SK-N-SH treated with all-trans-retinoic acid at 6 μM for 48 hours (cell line): Measurements from ENCODE around the gene IFI16.

Source experiments
- ATAC-seq: fragments of 200-7000 bp; cut with Tn5 transposase; 3 replicates; pipeline ENCODE4 v1.9.1; 2020; ENCODE audit warnings: mild to moderate bottlenecking, moderate library complexity
- ARNTL ChIP-seq: fragments of 450-650 bp; formaldehyde crosslinking; IDR thresholded peaks from 2 replicates; pipeline ENCODE4 v1.5.0; 2020; ENCODE audit warnings: low read depth, mild to moderate bottlenecking, moderate library complexity, borderline replicate concordance
- BACH2 ChIP-seq: fragments of 250-450 bp; sonication (Bioruptor Pico); IDR thresholded peaks from 2 replicates; pipeline ENCODE4 v1.9.0; 2021; ENCODE audit warnings: mild to moderate bottlenecking, borderline replicate concordance
- ESRRG ChIP-seq: fragments of 250-450 bp; sonication (Bioruptor Pico); IDR thresholded peaks from 2 replicates; pipeline ENCODE4 v1.6.1; 2021; ENCODE audit warnings: mild to moderate bottlenecking
- GLIS3 ChIP-seq: fragments of 250-450 bp; sonication (Bioruptor Pico); IDR thresholded peaks from 2 replicates; pipeline ENCODE4 v1.5.0; 2020; ENCODE audit warnings: mild to moderate bottlenecking, moderate library complexity
- ISL1 ChIP-seq: fragments of 250-450 bp; sonication (Bioruptor Pico); IDR thresholded peaks from 2 replicates; pipeline ENCODE4 v2.1.2; 2022; ENCODE audit warnings: mild to moderate bottlenecking, moderate library complexity
- OSR1 ChIP-seq: fragments of 250-450 bp; sonication (Bioruptor Pico); IDR thresholded peaks from 2 replicates; pipeline ENCODE4 v1.8.0; 2022; ENCODE audit warnings: moderate library complexity, mild to moderate bottlenecking, inconsistent platforms
- PPARA ChIP-seq: fragments of 250-450 bp; sonication (Bioruptor Pico); IDR thresholded peaks from 2 replicates; pipeline ENCODE4 v1.5.0; 2020; ENCODE audit warnings: mild to moderate bottlenecking, borderline replicate concordance
- RARB ChIP-seq: fragments of 250-450 bp; sonication (Bioruptor Pico); IDR thresholded peaks from 2 replicates; pipeline ENCODE4 v1.8.0; 2021; ENCODE audit warnings: mild to moderate bottlenecking, moderate library complexity
- TOX ChIP-seq: fragments of 250-450 bp; sonication (Bioruptor Pico); IDR thresholded peaks from 2 replicates; pipeline ENCODE4 v1.8.0; 2021; ENCODE audit warnings: mild to moderate bottlenecking, moderate library complexity, borderline replicate concordance
- ZC3H10 ChIP-seq: fragments of 250-450 bp; sonication (Bioruptor Pico); IDR thresholded peaks from 2 replicates; pipeline ENCODE4 v1.5.1; 2021; ENCODE audit warnings: mild to moderate bottlenecking, moderate library complexity
- ZFP3 ChIP-seq: fragments of 250-450 bp; sonication (Bioruptor Pico); IDR thresholded peaks from 2 replicates; pipeline ENCODE4 v1.5.0; 2020; ENCODE audit warnings: mild to moderate bottlenecking, moderate library complexity
- ZFP30 ChIP-seq: fragments of 450-650 bp; formaldehyde crosslinking; IDR thresholded peaks from 2 replicates; pipeline ENCODE4 v1.5.0; 2022; ENCODE audit warnings: mild to moderate bottlenecking, moderate library complexity
- ZNF565 ChIP-seq: fragments of 450-650 bp; formaldehyde crosslinking; conservative IDR thresholded peaks from 2 replicates; pipeline ENCODE4 v1.5.0; 2020; ENCODE audit warnings: low read depth, mild to moderate bottlenecking, moderate library complexity
- ZNF70 ChIP-seq: fragments of 450-650 bp; formaldehyde crosslinking; IDR thresholded peaks from 2 replicates; pipeline ENCODE4 v1.5.0; 2020; ENCODE audit warnings: mild to moderate bottlenecking, moderate library complexity
- ZNF8 ChIP-seq: fragments of 450-650 bp; formaldehyde crosslinking; IDR thresholded peaks from 2 replicates; pipeline ENCODE4 v1.5.0; 2020; ENCODE audit warnings: mild to moderate bottlenecking, moderate library complexity
- TF ChIP-seq, protein P1 (sequence below): fragments of 250-450 bp; sonication (Bioruptor Pico); IDR thresholded peaks from 2 replicates; pipeline ENCODE4 v1.5.1; 2020; ENCODE audit warnings: low read depth, mild to moderate bottlenecking, moderate library complexity
- TF ChIP-seq, protein P2 (sequence below): fragments of 250-450 bp; sonication (Bioruptor Pico); IDR thresholded peaks from 2 replicates; pipeline ENCODE4 v1.5.0; 2020; ENCODE audit warnings: mild to moderate bottlenecking, moderate library complexity
- TF ChIP-seq, protein P3 (sequence below): fragments of 250-450 bp; sonication (Bioruptor Pico); IDR thresholded peaks from 2 replicates; pipeline ENCODE4 v1.8.0; 2021; ENCODE audit warnings: low read depth, mild to moderate bottlenecking, moderate library complexity, borderline replicate concordance

IFI16 gene

DNA sequence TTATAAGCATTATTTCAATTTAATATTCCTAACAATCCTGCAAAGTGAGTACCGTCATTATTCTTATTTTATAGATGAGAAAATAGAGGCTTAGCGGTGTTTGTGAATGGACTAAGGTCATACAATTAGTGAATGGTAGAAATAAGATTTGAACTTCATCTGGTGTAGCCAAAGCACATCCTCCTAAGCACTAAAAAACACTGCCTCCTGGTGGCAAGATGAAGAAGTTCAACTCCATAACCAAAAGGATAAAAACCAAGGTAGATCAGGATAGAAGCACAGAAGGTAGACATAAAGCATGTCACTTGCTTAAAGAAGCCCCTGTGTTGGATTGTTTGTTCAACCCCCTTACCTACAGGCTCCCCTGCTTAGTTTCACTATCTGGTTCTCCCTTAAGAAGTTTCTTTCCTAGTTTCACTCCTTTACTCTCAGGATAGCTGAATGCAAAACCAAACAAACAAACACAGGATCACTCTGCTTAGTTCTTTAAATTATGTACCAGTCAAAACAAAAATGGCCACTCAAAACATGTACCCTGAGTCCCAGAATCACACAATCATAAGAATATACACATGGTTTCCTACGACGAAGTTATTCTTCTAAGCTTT is 79.6 kb downstream of the IFI16 start (continued):
- TF ChIP-seq, protein P1, sequence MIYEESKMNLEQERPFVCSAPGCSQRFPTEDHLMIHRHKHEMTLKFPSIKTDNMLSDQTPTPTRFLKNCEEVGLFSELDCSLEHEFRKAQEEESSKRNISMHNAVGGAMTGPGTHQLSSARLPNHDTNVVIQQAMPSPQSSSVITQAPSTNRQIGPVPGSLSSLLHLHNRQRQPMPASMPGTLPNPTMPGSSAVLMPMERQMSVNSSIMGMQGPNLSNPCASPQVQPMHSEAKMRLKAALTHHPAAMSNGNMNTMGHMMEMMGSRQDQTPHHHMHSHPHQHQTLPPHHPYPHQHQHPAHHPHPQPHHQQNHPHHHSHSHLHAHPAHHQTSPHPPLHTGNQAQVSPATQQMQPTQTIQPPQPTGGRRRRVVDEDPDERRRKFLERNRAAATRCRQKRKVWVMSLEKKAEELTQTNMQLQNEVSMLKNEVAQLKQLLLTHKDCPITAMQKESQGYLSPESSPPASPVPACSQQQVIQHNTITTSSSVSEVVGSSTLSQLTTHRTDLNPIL (CRISPR knock-in tag), result no peak
- TF ChIP-seq ZNF8 (CRISPR knock-in tag), result no peak
- no peak for TF ChIP-seq ZC3H10 (CRISPR knock-in tag)
- TF ChIP-seq ISL1 (CRISPR knock-in tag), result no peak

DNA sequence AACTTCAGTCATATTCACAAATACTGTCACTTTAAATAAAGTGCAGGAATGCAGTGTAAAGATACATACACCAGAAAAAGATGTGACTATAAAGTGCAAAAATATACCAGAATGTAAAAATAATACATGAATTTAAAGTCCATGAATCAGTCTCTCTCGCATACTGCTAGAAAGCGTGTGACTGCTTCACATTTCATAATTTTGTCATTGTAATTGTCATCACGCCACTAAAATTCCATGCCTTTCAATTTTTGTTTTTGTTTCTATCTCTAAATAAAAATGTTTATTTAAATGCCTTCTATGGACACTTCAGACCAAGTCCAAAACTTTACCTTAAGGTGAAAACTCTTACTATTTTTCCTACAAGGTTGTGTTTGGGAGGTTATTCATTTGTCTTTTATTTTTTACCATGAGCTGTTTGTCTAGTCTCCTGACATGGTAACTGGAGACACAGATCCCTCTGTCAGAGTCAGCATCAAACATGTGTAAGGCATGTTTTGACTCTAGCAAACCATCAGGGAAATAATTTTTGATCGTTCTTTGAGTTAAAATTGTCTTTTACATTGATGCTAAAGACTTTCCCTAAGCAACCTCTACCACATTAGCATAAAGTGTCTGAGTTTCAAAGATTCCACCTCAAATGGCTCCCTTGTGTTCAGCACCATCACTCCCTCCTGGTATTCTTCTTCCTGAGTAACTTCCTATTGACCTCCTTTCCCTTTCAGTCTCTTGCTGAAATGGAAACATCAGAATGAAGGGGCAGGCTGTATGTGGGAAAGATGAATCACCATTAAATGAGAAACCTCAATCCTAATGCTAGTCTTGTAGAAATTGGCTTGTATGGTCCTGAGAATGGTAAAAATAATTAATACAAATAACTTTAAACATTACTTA is 80.8 kb downstream of the IFI16 start:
- ATAC-seq, result no peak; the same call in 2 of the 3 replicates
- TF ChIP-seq TOX (CRISPR knock-in tag), result 0 out of 2 replicates have a peak, but pooled peaks have one; percentile 17
- peak; percentile 68; the same call in 1 of the 2 replicates for TF ChIP-seq OSR1 (CRISPR knock-in tag)
- TF ChIP-seq GLIS3 (CRISPR knock-in tag), result no peak
- no peak for TF ChIP-seq ZNF565
- no peak for TF ChIP-seq RARB (CRISPR knock-in tag)
- TF ChIP-seq, all 23 proteins: peak for 2

DNA sequence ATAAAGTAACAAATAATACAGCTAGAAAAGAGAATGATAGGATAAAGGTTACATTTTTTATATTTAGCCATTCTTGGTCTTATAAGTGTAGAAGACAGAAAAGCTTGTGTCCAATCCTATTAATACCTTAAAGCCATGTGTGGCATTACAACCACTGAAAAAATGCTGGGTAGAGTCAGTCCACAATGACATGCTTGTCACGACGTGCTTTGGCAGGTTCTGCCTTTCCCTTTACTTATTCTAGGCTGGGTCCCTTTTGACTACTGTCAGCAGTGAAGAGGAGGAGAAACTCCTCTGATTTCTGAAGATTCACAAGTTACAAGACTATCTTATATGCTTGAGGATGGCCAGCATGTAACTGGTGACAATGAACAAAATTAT is 81.5 kb downstream of the IFI16 start:
- ATAC-seq, result no peak

DNA sequence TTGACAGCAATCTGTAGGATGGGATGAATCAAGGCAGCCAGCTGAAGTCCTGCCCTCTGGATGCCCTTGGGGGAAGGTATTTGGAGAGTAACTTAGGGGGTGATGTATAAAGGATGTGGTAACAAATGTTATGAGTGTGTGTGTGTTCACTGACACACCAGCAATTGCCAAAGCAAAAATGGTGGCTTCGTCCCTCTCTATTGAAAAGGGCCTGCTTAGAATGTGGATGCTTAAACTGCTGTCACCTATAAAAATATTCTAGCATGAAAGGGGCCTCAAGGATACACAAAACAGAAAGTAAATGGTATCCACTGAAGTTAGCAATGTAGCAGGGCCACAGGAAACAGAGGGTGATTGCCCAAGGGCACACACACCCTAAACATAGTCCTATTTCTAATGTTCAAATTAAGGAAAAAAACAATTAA is 81.9 kb downstream of the IFI16 start:
- peak; percentile 18 for ATAC-seq
- TF ChIP-seq ARNTL (CRISPR knock-in tag) (no peak), PPARA (CRISPR knock-in tag) (no peak), ZFP3 (no peak), BACH2 (no peak), ZC3H10 (CRISPR knock-in tag) (no peak), ESRRG (CRISPR knock-in tag) (no peak), GLIS3 (CRISPR knock-in tag) (no peak), OSR1 (CRISPR knock-in tag) (no peak), TOX (CRISPR knock-in tag) (no peak)
- TF ChIP-seq, protein P2, sequence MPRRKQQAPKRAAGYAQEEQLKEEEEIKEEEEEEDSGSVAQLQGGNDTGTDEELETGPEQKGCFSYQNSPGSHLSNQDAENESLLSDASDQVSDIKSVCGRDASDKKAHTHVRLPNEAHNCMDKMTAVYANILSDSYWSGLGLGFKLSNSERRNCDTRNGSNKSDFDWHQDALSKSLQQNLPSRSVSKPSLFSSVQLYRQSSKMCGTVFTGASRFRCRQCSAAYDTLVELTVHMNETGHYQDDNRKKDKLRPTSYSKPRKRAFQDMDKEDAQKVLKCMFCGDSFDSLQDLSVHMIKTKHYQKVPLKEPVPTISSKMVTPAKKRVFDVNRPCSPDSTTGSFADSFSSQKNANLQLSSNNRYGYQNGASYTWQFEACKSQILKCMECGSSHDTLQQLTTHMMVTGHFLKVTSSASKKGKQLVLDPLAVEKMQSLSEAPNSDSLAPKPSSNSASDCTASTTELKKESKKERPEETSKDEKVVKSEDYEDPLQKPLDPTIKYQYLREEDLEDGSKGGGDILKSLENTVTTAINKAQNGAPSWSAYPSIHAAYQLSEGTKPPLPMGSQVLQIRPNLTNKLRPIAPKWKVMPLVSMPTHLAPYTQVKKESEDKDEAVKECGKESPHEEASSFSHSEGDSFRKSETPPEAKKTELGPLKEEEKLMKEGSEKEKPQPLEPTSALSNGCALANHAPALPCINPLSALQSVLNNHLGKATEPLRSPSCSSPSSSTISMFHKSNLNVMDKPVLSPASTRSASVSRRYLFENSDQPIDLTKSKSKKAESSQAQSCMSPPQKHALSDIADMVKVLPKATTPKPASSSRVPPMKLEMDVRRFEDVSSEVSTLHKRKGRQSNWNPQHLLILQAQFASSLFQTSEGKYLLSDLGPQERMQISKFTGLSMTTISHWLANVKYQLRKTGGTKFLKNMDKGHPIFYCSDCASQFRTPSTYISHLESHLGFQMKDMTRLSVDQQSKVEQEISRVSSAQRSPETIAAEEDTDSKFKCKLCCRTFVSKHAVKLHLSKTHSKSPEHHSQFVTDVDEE, result no peak
- TF ChIP-seq, protein P3, sequence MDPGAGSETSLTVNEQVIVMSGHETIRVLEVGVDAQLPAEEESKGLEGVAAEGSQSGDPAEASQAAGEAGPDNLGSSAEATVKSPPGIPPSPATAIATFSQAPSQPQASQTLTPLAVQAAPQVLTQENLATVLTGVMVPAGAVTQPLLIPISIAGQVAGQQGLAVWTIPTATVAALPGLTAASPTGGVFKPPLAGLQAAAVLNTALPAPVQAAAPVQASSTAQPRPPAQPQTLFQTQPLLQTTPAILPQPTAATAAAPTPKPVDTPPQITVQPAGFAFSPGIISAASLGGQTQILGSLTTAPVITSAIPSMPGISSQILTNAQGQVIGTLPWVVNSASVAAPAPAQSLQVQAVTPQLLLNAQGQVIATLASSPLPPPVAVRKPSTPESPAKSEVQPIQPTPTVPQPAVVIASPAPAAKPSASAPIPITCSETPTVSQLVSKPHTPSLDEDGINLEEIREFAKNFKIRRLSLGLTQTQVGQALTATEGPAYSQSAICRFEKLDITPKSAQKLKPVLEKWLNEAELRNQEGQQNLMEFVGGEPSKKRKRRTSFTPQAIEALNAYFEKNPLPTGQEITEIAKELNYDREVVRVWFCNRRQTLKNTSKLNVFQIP (CRISPR knock-in tag), result no peak

More for the DNA sequence above, 81.5 kb downstream of the IFI16 start:
- TF ChIP-seq ZFP30 (CRISPR knock-in tag) (no peak), ZNF8 (CRISPR knock-in tag) (no peak), OSR1 (CRISPR knock-in tag) (no peak)

DNA sequence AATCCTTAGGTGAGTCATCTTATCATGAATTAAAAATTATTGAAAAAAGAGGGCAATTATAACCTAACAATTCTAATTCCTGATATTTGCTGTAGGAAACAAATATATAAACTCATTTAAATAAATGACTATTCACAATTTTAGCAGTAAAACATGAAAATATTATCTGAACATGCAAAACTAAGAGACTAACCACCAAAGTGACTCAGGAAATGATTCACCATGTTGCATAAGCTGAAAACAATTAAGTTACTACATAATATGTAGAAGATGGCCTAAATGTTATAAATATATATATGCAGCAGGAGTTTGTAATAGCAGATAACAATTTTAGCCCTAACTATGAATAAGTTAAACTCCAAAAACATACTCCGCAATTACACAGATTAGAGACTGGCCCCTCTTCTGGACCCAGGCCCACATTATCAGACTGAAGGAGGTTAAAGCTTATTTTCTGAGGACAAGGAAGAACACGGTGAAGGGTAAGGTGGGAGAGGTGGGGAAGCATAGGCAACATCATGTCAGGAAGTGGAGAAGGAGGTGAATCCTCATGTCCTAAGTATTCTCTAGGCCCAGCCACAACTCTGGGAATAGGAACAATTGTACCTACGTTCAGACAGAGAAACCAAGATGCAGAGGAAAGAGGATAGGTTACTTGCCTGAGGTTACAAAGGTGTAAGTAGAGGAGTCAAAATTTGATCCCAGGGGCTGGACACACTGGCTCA is 82.5 kb downstream of the IFI16 start:
- TF ChIP-seq, protein P1 (CRISPR knock-in tag), result no peak
- no peak for TF ChIP-seq GLIS3 (CRISPR knock-in tag)
- TF ChIP-seq, protein P3 (CRISPR knock-in tag), result no peak
- no peak for TF ChIP-seq ZNF70 (CRISPR knock-in tag)
- TF ChIP-seq TOX (CRISPR knock-in tag), result 0 out of 2 replicates have a peak, but pooled peaks have one; percentile 39
- no peak for TF ChIP-seq BACH2
- peak; percentile 35; the same call in 1 of the 2 replicates for TF ChIP-seq ZC3H10 (CRISPR knock-in tag)
- TF ChIP-seq ZFP3, result no peak
- TF ChIP-seq, all 23 proteins: peak for 2
- peak; percentile 70 for ATAC-seq
